NT2/D1 (cell line): ENCODE data around the gene FGF1.
A peak's percentile ranks its signal among the peaks of the same experiment; 100 is the strongest.

Experiments
- DNase-seq: peaks from one replicate; pipeline ENCODE4 v3.0.0-alpha.2; 2011; ENCODE audit warnings: low read depth, low spot score
- H3K27me3 ChIP-seq: 2 replicates; pipeline ENCODE4 v1.6.0; 2011; ENCODE audit warnings: mild to moderate bottlenecking; ENCODE audit not compliant: insufficient read length, insufficient read depth
- H3K36me3 ChIP-seq: 2 replicates; pipeline ENCODE4 v1.6.1; 2011; ENCODE audit warnings: mild to moderate bottlenecking, low read length, mixed read lengths; ENCODE audit not compliant: insufficient read depth, insufficient read length
- H3K4me1 ChIP-seq: 2 replicates; pipeline ENCODE4 v1.5.1; 2011; ENCODE audit not compliant: insufficient read depth, insufficient read length
- H3K4me3 ChIP-seq: 2 replicates; pipeline ENCODE4 v1.5.1; 2011; ENCODE audit warnings: low read depth; ENCODE audit not compliant: insufficient read length
- H3K9ac ChIP-seq: 2 replicates; pipeline ENCODE4 v1.6.0; 2011; ENCODE audit warnings: low read depth; ENCODE audit not compliant: insufficient read length
- H3K9me3 ChIP-seq: 2 replicates; pipeline ENCODE4 v1.5.1; 2011; ENCODE audit warnings: mild to moderate bottlenecking, low read length; ENCODE audit not compliant: insufficient read depth
- SUZ12 ChIP-seq: IDR thresholded peaks from 2 replicates; pipeline ENCODE4 v1.6.1; 2011; ENCODE audit not compliant: insufficient read length, insufficient read depth; ENCODE audit errors: extremely low read depth
- YY1 ChIP-seq: IDR thresholded peaks from 2 replicates; pipeline ENCODE4 v1.6.1; 2011; ENCODE audit not compliant: insufficient read length, insufficient read depth
- ZNF274 ChIP-seq: IDR thresholded peaks from 2 replicates; pipeline ENCODE4 v1.6.1; 2011; ENCODE audit warnings: mild to moderate bottlenecking, low read depth, low read length

FGF1 gene

DNA sequence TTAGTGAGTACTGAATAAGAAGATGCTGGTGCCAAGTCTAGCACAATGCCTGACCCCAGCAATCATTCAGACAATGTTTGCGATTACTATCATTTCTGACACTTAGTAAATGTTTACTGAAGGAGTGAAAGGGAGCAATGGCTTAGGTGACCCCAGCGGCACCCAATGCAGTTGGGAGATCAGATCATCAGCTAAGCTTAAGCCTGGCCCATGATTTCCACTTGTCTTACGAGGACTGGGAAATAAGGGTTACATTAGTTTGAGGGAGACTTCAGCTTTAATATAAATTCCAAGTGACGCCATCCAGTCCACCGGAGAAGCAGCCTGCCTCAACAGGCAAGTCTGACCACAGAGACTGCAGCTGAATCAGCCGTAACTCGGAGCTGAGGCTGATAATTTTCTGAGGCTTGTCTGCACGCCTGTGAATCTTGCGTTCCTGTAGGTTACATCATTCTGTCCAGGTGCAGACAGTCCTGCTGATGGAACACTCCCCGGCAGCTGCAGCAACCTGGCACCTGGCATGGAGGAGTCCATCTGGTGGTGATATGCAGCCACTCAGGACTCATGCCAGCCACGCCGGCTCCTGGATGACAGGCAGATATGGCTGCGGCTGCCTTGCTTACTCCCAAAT, 34.9 kb upstream of the FGF1 start:
- TF ChIP-seq ZNF274: no peak
- TF ChIP-seq SUZ12: no peak
- TF ChIP-seq YY1: no peak
- Histone ChIP-seq H3K4me1 (no peaks in the 10 kb centered on the region), H3K27me3 (no peaks in the 10 kb centered on the region), H3K36me3 (no peaks in the 10 kb centered on the region), H3K9me3 (no peaks in the 10 kb centered on the region), H3K9ac (no peak overlapping the region), H3K4me3 (no peak overlapping the region)
- no peak for DNase-seq

GRCh38 chr5:142719836-142720370, 34.0 kb upstream of the FGF1 start:
- Histone ChIP-seq H3K27me3 (no peaks in the 10 kb centered on the region), H3K9ac (no peak overlapping the region), H3K4me1 (no peaks in the 10 kb centered on the region), H3K4me3 (no peak overlapping the region), H3K36me3 (no peaks in the 10 kb centered on the region), H3K9me3 (no peaks in the 10 kb centered on the region)
- TF ChIP-seq SUZ12 (no peak), YY1 (no peak), ZNF274 (no peak)
- DNase-seq: no peak

GRCh38 chr5:142717582-142718215, 31.8 kb upstream of the FGF1 start:
- Histone ChIP-seq H3K36me3 (no peaks in the 10 kb centered on the region), H3K9me3 (no peaks in the 10 kb centered on the region), H3K4me3 (no peak overlapping the region), H3K4me1 (no peaks in the 10 kb centered on the region), H3K9ac (no peak overlapping the region), H3K27me3 (no peaks in the 10 kb centered on the region)
- TF ChIP-seq YY1: no peak
- no peak for TF ChIP-seq SUZ12
- no peak for TF ChIP-seq ZNF274
- no peak for DNase-seq

- Histone ChIP-seq H3K4me1 (no peaks in the 10 kb centered on the region), H3K27me3 (no peaks in the 10 kb centered on the region), H3K9ac (no peak overlapping the region), H3K9me3 (no peaks in the 10 kb centered on the region), H3K36me3 (no peaks in the 10 kb centered on the region), H3K4me3 (no peak overlapping the region)
- peak; percentile 36 for DNase-seq
- TF ChIP-seq SUZ12 (no peak), YY1 (no peak)
Measured at GRCh38 chr5:142716963-142717362, 31.1 kb upstream of the FGF1 start.

DNA sequence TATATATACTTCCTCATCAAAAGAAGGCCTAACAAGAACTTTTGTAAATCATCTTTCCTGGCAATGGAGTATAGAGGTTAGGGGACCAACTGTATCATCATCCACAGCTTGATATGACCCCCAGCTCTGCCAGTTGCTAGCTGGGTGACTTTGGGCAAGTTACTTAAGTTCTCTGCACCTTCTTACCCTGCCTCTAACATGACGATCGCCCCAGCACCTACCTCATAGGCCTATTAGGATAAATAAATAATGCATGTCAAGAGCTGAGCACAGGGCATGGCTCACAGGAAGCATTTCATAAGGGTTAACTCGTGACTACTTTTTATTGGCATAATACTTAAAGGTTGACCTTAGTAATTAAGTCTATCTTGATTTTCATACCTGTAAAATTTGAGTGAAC, 29.4 kb upstream of the FGF1 start:
- no peak overlapping the region for H3K4me3 ChIP-seq
- H3K36me3 ChIP-seq: no peaks in the 10 kb centered on the region
- TF ChIP-seq SUZ12: no peak
- no peak overlapping the region for H3K9ac ChIP-seq
- no peaks in the 10 kb centered on the region for H3K27me3 ChIP-seq
- H3K4me1 ChIP-seq: no peaks in the 10 kb centered on the region
- no peak for DNase-seq
- no peaks in the 10 kb centered on the region for H3K9me3 ChIP-seq

DNA sequence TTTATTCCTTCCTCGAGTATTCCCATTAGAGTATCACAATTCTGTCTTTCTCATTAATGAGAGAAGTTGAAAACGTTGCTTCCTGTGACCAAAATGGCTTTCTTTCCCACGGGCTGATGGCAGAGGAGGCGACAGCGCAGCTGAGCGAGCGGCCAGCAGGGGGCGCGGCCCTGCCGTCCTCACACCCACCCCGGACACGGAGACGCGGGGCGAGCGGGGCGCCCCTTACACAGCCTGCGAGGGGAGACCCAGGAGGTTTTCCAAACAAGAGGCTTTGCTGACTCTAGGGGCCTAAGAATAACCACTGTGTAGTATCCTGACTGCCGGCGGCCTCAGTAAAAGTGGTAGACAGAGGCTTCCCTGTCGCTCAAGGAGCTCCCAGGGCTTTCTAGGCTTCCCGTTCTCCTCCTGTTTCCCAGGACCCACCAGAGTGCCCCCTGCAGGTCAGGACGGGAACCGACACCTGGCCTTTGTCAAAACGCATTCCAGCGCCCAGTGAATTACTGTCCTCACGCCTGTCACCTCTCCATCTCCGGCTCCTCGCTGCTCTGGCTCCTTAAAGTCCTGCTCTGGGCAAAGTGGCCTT, 27.3 kb upstream of the FGF1 start:
- Histone ChIP-seq H3K4me1 (no peaks in the 10 kb centered on the region), H3K27me3 (no peaks in the 10 kb centered on the region), H3K36me3 (no peaks in the 10 kb centered on the region), H3K9me3 (no peaks in the 10 kb centered on the region), H3K9ac (peak overlapping the region; percentile 80), H3K4me3 (peak overlapping the region; percentile 46)
- TF ChIP-seq SUZ12: no peak
- TF ChIP-seq YY1: no peak
- no peak for TF ChIP-seq ZNF274
- peak; percentile 78 for DNase-seq

DNA sequence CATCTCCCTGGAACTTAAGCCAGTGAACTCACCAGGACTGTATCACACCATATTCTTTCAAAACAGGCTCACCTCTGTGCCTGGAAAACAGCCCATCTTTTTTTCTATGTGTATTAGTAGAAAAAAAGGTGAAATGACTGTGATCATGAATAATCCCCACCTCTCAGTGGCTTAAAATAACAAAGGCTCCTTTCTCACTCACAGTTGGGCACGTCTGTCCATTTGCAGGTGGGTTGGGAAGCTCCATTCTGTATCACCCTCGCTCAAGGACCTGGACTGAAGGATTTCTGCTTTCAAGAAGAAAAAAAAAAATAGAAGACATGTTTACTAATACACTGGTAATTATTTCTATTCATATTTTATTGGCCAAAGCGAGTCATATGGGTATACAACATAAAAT, 17.3 kb upstream of the FGF1 start:
- no peak overlapping the region for H3K9ac ChIP-seq
- no peak overlapping the region for H3K4me3 ChIP-seq
- H3K36me3 ChIP-seq: no peaks in the 10 kb centered on the region

More for the DNA sequence above, 17.3 kb upstream of the FGF1 start:
- TF ChIP-seq YY1: no peak
- TF ChIP-seq ZNF274: no peak
- TF ChIP-seq SUZ12: no peak
- no peaks in the 10 kb centered on the region for H3K27me3 ChIP-seq
- H3K4me1 ChIP-seq: no peaks in the 10 kb centered on the region
- no peak for DNase-seq
- H3K9me3 ChIP-seq: no peaks in the 10 kb centered on the region
